Erythroblast (primary cell): Measurements from ENCODE around the gene IL3RA.

Experiments
- GATA1 ChIP-seq: IDR thresholded peaks from 2 replicates; pipeline ENCODE4 v1.6.1; 2011; ENCODE audit warnings: low read depth, mild to moderate bottlenecking, control low read depth, low read length, moderate library complexity
- POLR2A ChIP-seq: IDR thresholded peaks from 2 replicates; pipeline ENCODE4 v1.6.1; 2011; ENCODE audit warnings: mild to moderate bottlenecking, low read length

DNA sequence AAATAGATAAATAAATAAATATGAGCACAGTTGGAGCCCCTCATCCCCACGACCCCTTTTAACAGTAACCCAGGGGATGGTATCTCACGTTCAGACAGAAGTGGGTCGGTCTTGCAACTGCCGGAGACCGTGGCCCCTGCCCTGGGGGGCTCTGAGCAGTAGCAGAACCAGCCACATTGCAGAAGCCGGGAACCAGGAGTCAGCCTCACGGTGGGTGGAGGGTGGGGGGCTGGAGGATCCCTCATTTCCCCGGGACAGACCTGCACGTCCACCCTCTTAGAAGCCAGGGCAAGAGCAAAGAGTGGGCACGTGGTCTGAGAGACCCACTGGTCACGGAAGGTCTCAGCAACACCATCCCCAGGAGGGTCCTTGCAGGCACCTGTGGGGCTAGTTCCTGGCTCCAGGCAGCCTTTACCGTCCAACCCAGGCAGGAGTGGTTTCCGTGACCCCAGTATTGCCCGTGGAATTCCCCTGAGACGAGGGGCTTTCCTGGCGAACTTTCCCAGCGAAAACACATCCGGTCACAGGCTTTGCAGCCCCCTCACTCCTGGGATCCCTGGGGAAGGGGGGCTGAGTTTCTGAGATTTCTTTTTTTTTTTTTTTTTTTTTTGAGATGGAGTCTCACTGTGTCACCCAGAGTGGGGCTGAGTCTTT lies 8.8 kb upstream of the IL3RA start:
- TF ChIP-seq POLR2A (no peak), GATA1 (no peak)
